ENCODE results near the gene ELF5.

- TF ChIP-seq, protein P1, sequence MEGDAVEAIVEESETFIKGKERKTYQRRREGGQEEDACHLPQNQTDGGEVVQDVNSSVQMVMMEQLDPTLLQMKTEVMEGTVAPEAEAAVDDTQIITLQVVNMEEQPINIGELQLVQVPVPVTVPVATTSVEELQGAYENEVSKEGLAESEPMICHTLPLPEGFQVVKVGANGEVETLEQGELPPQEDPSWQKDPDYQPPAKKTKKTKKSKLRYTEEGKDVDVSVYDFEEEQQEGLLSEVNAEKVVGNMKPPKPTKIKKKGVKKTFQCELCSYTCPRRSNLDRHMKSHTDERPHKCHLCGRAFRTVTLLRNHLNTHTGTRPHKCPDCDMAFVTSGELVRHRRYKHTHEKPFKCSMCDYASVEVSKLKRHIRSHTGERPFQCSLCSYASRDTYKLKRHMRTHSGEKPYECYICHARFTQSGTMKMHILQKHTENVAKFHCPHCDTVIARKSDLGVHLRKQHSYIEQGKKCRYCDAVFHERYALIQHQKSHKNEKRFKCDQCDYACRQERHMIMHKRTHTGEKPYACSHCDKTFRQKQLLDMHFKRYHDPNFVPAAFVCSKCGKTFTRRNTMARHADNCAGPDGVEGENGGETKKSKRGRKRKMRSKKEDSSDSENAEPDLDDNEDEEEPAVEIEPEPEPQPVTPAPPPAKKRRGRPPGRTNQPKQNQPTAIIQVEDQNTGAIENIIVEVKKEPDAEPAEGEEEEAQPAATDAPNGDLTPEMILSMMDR (tag by site-specific recombination; IDR thresholded peaks at IDR 0.05), result no peak
- TF ChIP-seq, protein P2, sequence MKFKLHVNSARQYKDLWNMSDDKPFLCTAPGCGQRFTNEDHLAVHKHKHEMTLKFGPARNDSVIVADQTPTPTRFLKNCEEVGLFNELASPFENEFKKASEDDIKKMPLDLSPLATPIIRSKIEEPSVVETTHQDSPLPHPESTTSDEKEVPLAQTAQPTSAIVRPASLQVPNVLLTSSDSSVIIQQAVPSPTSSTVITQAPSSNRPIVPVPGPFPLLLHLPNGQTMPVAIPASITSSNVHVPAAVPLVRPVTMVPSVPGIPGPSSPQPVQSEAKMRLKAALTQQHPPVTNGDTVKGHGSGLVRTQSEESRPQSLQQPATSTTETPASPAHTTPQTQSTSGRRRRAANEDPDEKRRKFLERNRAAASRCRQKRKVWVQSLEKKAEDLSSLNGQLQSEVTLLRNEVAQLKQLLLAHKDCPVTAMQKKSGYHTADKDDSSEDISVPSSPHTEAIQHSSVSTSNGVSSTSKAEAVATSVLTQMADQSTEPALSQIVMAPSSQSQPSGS (tag by site-specific recombination; IDR thresholded peaks at IDR 0.05; ENCODE audit: low read depth), result no peak
Measured at GRCh38 chr11:34433899-34434298, 79.7 kb downstream of the ELF5 start.
